HG03045 (cell line): ENCODE measurements around the gene RAC2.
"Not testable (repeated sequence)": the region's sequence is repeated elsewhere in the genome, so short reads cannot be mapped to it uniquely, and the experiment has no call there.

Source experiments
- ATAC-seq: cut with Tn5 transposase; IDR thresholded peaks from one replicate; pipeline ENCODE4 v1.9.1; 2021; ENCODE audit warnings: mild to moderate bottlenecking, moderate library complexity; ENCODE audit not compliant: unreplicated experiment

RAC2 gene

DNA sequence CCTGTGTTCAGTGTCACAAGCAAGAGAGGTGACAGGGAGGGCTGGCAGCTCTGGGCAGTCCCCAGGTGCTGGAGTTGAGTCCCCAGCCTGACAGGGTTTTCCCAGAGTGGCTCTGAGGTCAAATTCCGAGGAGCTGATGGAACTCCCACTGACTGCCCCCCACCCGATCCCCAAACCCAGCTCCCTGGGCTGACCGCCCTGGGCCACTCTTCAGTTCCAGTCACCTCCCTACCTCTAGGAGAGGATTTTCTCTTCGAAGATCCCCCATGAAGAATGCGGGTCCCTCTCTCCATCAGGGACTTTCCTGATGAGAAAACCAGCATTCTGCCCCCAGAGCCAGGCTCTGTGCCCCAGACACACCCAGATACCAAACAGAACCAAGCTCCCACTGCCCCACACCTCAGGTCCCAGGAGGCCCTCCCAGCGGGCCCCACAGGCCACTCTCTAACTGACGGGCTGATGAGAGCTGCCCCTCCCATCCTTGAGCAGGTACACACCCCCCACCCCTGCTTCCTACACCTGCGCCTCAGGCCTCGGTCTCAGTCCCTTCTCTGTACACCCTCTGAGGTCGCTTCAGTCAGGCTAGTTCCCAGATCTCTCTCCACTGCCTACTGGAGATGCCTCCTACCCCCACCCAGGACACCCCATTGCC lies 12.1 kb upstream of the RAC2 start:
- ATAC-seq, result no peak

DNA sequence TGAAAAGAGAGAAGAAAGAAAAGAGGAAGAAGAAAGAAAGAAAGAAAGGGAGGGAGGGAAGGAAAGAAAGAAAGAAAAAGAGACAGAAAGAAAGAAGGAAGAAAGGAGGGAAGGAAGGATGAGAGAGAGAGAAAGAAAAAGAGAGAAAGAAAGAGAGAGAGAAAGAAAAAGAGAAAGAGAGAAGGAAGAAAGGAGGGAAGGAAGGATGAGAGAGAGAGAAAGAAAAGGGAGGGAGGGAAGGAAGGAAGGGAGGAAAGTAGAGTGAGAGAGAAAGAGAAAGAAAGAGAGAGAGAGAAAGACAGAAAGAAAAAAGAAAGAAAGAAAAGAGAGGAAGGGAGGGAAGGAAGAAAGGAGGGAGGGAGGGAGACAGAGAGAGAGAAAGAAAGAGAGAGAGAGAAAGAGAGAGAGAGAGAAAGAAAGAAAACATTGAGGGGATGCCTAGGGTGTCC lies 11.5 kb upstream of the RAC2 start:
- no peak for ATAC-seq

DNA sequence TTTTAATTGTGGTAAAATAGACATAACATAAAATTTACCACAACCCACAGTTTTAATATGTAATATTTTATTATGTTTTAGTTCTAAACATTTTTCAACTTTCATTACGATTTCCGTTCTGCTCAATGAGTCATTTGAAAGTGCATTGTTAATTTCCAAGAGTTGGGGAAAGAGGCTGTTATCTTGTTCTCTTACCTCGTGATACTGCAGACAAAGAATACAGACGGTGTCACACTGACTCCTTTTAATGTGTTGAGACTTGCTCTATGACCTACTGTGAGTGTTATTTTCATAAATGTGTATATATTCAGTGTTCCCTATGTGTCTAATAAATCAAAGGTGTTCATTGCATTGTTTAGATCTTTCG lies 10.8 kb upstream of the RAC2 start:
- ATAC-seq, result no peak

DNA sequence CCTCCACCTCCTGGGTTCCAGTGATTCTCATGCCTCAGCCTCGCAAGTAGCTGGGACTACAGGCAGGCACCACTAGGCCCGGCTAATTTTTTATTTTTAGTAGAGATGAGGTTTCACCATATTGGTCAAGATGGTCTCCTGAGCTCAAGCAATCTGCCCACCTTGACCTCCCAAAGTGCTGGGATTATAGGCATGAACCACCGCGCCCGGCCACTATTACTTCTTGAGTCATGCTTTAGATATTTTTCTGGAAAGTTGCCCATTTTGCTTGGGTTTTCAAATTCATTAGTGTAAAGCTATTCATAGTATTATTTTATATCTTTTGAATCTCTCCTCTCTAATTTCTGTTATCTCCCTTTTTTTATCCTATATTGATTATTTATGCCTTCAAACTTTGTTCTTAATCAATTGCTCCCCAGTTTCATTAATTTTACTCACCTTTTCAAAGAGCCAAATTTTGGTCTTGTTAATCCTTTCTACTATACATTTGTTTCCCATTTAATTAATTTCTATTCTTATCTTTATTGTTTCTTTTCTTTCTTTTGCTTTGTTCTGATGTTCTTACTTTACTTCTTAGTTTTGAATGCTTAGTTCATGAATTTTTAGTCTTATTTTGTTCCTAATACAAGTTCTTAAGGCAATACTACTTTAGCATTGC lies 10.3 kb upstream of the RAC2 start:
- no peak for ATAC-seq

DNA sequence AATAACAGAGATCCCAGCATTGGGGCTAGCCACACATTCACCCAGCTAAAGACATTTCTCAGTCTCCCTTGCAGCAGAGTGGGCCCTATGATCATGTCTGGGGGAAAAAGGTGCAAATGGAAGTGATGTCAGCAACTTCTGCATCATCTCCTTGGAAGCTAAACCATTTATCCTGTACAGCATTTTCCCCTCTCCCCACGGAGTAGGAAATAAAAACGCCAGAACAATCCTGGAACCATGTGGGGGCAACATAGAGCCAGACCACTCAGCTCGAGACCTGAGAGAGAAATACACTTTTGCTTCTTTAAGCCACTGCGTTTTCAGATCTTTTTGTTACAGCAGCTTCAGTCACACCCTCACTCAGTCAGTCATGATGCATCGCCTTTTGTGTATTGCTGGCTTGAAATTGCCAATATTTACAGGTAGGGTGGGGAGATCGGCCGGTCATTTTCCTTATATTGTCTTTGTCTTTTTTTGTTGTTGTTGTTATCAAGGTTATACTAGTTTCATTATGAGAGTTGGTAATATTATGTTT lies 9.1 kb upstream of the RAC2 start:
- no peak for ATAC-seq

DNA sequence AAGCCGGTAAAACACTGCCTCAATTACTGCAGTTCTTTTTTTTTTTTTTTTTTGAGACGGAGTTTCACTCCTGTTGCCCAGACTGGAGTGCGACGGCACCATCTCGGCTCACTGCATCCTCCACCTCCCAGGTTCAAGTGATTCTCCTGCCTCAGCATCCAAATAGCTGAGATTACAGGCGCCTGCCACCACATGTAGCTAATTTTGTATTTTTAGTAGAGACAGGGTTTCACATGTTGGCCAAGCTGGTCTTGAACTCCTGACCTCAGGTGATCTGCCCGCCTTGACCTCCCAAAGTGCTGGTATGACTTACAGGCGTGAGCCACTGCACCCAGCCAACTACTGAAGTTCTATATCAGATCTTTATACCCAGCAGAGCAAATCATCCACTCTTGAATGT lies 7.8 kb upstream of the RAC2 start:
- not testable (repeated sequence) for ATAC-seq

DNA sequence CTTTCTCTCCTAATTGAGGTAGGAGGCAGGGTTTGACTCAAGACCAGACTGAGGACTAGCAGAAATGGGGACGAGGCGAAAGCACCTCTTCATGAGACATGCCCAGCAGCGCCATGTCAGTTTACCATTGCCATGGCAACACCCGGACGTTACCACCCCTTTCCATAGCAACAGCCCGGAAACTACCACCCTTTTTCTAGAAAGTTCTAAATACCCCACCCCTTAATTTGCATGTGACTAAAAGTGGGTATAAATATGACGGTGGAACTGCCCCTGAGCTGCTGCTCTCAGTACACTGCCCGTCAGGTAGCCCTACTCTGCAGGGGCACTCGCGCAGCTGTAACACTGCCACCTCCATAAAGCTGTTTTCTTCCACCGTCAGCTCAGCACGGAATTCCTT lies 5.9 kb upstream of the RAC2 start:
- no peak for ATAC-seq

DNA sequence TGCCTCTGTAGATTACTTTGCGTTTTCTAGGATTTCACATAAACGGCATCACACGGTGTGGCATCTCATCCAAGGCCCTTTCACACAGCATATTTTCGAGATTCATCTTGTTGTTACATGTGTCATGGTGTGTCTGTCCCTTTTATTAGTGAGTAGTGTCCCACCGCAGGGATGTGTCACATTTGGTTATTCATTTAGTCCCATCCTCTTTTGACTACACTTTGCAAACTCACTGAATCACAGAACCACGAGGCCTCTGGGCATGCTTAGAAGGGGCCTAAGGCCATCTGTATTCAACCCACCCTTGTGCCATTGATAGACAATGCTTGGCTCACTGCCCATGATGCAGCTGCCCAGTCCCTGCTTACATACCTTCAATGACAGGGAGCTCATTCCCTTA lies 4.2 kb upstream of the RAC2 start:
- ATAC-seq, result no peak

DNA sequence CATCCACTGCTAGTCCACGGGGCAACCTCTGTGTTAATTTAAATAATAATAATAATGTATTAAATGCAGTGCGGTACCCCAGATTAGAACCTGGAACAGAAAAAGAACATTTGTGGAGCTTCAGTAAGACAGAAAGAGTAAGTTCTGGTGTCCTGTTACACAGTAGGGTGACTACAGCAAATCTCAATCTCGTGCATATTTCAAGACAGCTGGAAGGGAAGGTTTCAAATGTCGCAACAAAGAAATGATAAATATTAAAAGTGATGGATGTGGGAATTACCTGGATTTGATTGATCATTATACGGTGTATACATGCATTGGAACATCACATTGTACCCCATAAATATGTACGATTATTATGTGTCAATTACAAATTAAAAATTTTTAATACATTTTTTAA lies 1.7 kb upstream of the RAC2 start:
- no peak for ATAC-seq

DNA sequence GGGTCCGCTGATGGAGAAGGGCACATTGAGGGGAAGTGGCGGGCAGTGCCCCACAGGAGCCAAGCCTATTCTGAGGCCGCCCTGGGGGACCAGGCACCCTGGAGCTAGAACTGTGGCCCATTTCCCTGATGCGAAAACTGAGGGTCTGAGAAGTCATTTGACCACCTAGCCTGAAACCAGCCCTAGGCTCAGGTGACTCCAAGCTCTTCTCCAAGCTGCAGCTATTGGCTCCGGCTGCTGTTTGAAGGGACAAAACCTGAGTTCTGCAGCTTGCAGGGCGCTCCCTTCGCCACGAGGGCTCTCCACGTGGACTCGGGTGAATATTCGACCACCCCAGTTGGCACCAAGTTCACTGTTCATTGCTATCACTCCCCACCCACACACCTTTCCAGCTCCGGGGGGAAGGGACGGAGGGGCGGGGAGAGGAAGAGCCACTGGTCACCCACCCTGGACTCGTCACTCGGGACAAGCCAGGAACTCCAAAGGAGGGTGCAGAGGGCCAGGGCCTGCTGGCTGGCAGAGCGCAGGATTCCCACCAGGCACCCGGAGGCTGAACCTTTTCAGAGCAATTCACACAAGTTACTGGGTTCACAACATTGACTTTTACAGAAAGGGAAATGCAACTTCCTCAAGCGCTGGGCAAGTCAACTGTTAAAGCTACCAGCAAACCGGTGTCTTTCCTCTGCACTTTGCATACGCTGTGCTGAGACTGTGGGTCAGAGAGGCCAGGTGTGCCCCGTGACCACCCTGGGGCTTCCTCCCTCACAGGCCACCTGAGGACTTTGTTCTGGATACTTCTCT lies 1.1 kb upstream of the RAC2 start:
- no peak for ATAC-seq

DNA sequence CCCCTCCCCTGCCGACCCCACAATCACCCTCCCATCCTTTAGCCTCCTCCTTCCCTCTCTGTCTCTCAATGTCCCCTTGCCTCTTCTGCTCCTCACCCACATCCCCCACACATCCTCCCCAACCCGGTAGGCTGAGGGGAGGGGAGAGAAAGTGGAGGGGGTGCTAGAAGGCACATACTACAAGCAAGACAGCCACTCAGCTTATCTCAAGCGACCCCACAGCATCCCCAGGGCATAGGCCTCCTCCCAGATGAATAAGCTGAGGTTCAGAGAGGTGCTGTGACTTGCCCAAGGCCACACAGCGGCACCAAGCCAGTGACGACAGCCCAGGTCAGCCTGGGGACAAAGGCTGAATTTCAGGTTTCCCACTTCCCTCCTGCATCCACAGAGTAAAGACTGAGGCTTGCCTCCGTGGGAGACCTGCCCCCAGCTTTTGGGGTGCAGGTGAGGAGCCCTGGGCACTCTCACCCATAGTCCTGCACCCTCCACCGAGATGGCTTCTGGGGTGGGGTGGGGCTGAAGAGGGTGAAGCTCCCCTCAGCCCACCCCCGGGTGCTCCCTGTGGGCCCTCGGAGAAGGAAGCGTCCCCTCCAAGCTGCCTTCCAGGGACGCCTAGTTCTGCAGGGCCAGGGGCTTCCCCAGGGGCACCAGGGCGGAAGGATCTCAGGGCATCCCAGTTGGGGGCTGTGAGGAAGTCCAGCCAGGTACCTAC lies 511 bp downstream of the RAC2 start:
- no peak for ATAC-seq

DNA sequence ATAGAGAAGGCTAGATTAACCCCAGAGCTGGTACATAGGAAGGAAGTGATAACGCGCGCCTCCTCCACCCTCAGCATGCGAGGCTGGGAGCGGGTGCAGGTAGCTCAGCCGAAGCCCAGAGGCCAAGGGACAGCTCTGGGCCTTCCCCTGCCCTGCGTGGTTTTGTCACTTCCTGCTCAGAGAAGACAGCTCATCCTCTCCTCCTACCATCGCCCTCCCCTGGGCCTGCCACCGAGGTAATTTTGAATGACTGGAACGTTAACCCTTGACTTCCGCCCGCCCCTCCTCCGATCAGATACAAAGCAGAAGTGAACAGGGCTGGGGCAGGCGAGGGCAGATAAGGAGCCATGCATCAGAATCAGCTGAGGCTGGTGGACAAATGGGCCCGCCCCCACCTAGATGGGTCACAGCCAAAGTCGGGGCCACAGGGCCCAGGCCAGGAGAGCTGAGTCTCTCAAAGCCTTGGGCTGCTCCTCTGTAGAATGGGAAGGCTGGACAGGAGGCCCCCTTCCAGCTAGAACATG lies 1.6 kb downstream of the RAC2 start:
- peak; percentile 64 for ATAC-seq

DNA sequence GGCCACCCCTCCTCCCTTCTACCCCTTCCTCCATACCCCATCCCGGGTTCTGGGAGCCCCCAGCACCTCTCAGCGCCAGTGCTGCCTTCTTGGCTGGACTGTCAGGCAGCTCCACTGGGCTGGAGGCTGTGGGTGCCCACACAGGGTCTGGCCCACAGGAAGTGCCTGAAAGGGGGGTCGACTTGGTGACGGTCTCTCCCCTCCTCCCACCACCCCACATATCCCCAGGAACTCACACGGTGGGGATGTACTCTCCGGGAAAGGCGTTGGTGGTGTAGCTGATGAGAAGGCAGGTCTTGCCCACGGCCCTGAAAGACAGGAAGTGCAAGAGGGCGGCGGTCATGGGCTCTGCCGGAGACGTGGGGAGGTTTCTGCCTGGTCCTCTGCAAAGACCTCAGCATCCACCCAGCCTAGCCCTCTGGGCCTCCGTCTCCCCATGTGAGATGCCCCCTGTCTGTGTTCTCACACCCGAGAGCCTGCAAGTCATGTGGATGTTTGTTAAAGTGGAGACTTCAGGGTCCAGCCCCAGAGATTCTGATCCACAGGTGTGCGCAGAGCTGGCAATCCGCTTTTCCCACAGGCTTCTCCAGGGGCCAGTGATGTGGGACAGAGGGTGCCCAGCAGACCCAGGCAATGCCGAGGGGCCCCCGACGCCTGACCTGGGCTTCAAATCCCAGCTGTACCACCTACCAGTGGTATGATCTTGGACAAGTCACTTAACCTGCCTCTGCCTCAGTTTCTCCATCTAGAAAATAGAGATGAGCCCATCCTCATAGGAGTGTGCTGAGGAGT lies 2.5 kb downstream of the RAC2 start:
- no peak for ATAC-seq

DNA sequence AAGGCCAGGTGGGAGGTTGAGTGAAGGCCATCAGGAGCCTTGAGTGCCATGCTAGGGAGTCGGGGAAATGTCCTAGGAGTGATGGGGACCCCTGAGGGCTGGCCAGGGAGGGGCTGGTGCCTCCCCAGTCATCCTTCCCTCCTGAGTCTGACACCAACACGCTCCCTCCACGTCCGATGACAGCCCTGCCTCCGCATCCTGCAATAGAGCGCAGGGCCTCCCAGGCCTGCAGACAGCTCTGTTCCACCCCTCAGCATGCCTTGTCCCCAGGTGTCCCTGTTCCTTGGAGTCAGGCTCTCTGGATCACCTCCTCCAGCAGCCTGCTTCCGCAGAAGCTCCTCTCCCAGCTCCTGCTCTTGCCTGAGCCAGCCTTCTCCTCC lies 3.1 kb downstream of the RAC2 start:
- no peak for ATAC-seq

DNA sequence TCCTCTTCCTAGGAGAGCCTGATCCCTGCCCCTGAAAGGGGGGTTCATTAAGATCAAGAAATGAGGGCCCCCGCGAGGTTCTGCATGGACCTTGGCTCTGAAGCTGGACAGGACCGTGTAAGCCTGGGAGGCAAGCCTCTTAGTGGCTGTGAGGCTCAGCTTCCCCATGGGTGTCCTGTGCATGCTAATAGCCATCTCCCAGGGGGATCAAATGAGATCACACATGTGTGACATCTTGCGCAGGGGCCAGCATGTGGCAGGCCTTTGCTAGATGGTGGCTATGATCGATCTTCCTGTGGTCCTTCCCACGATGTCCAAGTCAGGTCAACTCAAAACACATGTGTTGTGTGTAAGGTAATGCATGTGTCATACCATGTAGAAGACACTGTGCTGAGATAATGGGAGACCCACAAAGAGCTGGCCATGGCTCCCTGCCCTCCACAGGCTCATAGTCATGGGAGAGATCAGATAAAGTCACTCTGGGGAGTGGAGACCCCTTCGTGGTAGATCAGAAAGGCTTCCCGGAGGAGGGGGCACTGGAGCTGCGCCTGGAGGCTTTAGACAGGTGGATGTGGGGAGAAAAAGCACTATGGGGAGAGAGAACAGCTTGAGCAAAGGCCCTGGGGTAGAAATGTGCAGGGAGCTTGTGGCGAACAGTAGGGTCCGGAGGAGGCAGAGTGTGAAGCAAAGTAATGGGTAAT lies 3.7 kb downstream of the RAC2 start:
- ATAC-seq, result no peak

DNA sequence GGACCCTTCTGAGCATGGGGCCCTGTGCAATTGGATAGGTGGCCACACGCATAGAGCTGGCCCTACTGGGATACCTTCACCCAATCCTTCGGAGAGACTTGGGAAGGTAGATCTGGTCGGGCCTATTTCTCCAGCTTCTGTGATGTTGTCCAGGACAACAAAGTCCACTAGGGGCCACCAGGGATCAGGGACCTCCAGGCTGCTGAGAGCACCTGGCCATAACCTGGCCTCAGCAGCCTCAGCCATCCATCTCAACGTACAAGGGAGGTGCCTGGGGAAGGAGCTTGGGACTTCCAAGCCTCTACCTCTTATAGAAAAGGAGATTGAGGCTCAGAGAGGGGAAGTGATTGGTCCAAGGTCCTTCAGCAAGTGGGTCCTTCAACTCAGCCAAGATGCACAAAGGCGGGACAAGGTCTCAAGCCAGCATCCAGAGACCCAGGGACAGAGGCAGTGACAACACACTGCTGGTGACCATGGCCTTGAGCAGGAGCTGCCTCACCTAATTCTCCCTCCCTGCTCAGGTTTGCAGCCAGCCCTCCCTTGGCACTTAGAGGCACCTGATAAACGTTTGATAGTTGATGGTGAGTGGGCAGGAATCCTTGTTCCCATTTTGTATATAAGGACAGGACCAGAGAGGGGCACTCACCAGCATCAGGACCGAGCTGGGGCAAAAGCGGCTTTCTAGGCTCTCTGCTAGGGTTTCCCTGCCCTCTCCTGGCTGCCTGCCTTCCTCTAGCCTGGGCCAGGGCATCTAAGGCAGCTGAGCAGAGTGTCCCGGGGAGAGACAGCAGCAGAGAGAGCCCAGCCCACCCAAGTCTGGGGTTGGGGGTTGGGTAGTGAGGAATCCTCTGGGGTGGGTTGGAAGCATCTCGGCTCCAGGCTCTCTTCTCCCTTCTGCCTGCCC lies 4.5 kb downstream of the RAC2 start:
- no peak for ATAC-seq

DNA sequence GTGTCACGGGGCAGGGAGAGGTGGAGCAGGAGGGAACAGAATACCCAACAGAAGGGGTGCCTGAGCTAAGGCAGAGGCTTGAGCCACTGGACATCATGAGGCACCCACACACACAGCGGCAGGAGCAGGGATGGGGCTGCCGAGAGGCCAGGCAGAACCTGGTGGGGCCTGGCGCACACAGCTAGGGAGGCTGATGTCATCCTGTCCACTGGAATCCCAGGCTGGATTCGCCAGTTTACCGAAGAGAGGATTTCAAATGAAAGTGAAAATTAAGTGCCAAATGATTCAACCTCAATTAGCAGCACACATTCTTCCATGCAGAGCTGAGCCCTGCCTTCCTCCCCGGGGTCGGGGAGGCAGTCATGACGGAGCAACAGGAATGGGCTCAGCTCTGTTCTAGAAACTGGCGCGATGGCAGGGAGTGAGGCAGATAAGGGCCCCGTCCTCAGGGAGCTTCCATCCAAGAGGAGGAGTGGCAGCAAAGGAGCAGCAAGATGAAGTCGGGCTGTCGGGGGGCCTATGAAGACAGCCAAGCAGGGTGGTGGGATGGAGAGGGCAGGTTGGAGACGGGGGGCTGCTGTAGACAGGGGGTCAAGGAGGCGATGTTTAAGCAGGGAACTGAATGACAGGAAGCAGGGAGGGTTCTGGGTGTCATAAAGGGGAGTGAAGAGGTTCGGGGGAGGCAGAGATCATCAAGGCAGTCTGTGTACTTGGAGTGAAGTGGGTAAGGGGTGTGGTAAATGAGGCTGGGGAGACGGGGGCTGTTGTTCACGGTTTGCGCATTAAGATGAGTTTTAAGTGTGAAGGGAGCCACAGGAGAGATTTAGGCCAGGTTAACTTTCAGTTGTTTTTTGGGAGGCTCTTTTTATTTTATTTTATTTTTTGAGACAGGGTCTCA lies 6.4 kb downstream of the RAC2 start:
- ATAC-seq, result no peak
